GM21619 (cell line): ENCODE data around the gene C16orf87.
A peak's percentile ranks its signal among the peaks of the same experiment; 100 is the strongest.
"Not testable (repeated sequence)": the region's sequence is repeated elsewhere in the genome, so short reads cannot be mapped to it uniquely, and the experiment has no call there.

ENCODE experiments used
- ATAC-seq: cut with Tn5 transposase; IDR thresholded peaks from one replicate; pipeline ENCODE4 v1.9.1; 2021; ENCODE audit not compliant: unreplicated experiment

The C16orf87 gene

DNA sequence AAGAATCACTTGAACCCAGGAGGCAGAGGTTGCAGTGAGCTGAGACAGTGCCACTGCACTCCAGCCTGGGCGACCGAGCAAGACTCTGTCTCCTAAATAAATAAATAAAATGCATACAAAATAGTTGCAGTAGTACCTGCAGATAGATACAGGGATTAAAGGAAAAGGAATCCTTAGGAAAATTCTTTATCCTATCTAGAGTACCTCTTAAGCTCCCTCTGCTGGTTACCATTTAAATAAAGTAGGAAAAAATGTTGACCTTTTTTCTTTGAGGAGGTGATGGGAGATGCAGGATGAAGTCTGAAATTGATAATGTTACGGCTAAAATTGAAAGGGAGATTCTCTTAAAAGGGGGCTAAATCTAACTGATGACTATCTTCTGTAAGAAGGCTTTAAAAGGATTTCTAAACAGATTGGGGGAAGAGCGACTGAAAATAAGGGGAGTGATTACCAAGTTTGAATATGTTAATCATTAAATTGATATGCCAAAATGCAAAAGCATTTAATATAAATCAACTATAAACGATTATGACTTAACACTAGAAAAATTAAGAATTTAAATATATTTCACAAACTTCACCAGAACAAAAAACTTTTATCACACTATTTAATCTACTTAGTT is 29.4 kb downstream of the C16orf87 start:
- ATAC-seq = no peak

DNA sequence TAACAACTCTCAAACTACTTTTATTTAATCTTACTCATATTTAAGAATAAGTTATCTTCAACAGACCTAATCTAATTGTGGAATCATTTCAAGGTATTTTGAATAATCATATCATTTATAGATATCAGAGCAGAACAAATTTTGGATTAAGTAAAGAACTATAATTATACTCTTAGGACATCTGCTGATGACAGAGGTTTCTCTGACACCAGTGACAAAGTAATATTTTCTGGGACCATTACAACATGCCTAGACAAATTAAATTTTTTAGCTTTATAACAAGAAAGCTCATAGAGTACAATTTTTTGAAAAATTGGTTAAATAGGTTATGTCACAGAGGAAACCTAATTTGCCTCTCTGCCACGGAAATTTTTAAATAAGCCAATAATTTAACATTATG is 30.5 kb downstream of the C16orf87 start:
- no peak for ATAC-seq

DNA sequence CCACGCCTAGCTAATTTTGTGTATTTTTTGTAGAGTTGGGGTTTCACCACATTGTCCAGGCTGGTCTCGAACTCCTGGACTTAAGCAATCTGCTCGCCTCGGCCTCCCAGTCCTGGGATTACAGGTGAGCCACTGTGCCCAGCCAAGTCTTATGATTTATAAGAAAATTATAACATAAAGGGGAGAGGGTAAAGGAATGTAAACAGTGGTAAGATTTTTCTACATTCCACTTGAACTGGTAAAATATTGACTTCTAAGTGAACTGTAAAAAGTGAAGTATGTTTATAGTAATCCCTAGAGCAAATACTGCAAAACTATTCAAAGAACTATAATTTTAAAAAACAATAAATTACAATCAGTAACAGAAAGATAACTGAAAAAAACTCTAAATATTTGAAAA is 33.5 kb downstream of the C16orf87 start:
- ATAC-seq = no peak

DNA sequence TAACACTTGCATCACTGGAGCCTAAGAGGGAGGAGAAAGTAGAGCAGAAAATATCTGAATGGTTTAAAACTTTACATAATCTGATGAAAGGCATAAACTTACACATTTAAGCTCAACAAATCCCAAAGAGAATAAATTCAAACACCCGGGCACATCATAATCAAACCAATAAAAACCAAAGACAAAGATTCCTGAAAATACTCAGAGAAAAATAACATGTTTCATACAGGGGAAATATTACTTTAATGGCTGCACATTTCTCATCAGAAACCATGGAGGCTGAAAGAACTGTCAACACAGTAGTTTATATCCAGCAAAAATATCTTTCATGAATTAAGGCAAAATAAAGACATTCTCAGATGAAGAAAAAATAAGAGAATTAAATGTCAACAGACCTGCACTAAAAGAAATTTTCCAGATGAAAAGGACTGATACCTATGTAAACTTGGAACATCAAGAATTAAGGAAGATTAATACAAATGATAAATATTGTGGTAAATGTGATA is 34.2 kb downstream of the C16orf87 start:
- no peak for ATAC-seq

DNA sequence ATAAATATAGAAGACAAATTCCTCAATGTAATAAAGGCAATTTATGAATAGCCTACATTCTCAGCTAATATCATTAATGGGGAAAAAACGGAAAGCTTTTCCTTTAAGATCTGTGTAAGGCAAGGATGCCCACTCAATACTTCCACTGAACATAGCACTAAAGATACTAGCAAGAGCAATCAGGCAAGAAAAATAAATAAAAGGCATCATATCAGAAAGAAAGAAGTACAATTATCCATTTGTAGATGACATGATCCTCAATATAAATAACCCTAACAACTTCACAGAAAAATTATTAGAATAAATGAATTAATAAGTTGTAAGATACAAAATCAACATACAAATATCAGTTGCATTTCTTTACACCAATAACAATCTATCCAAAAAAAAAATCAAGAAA is 37.1 kb downstream of the C16orf87 start:
- no peak for ATAC-seq

DNA sequence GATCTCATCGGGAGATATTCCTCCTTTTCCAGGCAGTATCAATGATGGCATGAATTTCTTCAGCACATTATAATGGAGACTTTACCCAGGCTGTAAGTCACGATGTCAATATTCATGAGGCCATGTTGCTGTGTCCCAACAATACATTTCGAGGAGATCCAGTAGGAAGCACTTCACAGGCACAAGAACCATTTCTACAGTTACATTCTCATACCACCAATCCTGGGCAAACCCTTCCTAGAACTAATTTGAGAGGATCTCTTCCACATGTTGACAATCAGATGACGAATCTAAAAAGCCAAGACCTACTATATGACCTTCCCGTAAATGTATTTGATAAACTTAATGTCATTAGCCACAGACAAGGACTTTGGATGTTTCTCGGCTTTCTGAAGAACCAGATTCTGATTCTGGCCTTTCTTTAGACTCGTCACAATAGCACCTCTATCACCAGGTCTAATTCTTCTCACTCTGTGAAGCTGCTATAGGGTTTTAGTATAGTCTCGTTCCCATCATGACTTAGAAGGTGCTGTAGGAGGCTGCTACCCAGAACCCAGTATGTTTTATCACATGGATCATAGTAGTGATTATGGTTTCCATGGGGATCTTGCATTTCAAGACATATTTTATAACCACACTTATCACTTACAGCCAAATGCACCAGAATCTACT is 40.2 kb downstream of the C16orf87 start:
- ATAC-seq = no peak

DNA sequence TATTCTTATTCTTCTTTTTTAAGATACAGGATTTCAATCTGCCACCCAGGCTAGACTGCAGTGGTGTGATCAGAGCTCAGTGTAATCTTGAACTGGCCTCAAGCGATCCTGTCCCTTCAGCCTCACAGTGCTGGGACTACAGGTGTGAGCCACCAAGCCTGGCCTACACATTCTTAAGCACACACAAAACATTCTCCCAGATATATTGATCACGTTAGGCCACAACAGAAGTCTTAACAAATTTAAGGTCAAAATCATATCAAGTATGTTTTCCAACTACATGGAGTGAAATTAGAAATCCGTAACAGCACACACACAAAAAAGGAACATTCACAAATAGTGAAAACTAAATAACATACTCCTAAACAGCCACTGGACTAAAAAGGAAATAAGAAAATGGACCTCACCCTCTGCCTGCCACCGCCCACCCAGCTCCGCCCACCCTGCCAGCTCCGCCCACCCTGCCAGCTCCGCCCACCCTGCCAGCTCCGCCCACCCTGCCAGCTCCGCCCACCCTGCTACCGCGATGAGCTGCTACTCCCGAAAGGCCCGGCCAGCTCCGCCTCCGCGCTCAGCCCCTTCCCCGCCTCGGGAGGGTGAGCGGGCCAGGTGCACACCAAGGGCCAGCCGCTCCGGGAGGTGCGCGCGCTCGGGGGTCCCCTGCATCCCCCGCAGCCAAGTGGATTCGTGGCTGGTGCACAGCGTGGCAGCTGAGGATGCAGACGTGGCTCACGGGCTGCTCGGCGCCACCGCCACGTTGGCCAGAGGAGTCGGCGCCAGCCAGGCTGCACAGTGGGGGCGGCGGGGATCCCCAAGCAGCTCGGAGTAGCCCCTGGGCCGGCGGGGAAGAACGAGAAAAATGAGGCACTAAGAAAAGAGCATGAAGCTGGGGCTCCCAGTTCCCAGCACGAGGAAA is 41.2 kb downstream of the C16orf87 start:
- ATAC-seq = peak; percentile 87

DNA sequence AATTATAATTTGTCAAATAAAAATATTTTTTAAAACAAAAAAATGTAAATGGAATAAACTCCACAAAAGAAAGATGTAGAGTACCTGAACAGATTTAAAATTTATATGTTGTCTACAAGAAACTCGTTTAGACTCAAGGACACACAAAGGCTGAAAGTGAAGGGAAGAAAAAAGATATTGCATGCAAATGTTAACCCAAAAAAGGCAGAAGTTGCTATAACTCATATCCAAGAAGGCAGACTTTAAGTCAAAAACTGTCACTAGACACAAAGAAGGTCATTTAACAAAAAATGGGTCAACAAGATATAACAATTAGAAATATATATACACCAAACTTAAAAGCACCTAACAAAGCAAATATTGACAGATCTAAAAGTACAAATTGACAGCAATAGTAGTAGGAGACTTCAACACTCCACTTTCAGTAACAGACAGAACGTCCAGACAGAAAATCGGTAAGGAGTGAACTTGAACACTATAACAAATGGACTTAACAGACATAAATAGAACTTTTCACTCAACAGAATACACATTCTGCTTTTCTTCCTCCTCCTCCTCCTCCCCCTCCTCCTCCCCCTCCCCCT is 42.0 kb downstream of the C16orf87 start:
- no peak for ATAC-seq

DNA sequence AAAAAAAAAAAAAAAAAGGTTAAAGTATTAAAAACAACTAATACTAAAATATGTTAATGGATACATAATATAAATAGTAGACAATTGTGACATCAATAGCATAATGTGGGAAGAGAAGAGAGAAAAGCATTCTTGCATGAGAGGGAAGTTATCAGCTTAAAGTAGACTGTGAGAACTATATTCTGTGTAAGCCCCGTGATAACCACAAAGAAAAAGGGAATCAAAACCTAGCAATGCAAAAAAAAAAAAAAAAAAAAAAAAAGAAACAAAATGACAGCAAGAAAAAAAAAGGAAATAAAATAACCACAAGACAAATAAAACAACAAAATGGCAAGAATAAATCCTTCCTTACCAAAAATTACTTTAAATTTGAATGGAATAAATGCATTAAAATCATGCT is 43.1 kb downstream of the C16orf87 start:
- no peak for ATAC-seq

DNA sequence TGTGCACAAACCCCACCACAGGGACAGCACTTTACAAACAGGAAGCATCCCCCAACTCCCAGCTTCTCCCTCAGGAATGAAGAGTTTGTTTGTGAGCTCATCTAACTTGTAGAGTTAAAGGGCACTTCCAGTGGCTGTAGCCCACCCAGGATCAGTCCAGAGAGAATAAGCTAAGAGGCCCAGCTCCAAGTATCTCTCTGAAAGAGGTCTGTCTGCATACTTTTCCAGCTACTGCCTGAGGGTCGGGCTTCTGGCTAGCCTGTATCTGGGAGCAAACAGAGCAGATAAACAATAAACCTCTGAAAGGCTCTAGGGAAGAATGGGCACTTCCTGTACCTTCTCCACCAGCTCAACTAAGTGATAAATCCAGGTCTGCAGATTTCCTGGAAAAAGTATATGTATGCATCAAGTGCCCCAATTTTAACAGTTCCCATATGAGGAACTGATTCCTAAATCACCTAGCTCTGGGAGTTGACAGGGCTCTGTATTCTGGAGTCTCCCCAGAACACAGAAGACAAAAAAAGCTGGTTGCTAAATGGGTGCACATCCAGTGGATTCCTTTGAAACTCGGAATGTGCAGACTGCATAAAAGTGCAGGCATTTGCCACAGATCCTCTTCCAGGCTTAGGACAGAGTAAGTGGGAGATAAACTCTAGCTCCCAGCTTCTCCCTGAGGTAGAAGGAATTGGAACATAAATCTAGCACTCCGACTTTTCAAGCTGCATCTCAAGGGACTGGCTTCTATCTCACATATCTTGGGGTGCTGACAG is 45.7 kb downstream of the C16orf87 start:
- no peak for ATAC-seq

DNA sequence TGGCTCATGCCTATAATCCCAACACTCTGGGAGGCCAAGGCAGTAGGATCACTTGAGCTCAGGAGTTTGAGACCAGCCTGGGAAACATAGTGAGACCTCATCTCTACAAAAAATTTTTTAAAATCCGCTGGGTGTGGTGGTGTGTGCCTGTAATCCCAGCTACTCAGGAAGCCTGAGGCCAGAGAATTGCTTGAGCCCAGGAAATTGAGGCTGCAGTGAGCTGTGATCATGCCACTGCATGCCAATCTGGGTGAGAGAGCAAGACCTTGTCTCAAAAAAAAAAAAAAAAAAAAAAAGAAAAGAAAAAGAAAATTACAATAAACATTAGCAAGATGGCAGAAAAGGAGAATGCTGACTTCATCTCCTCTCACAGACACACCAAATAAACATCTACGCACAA is 46.4 kb downstream of the C16orf87 start:
- not testable (repeated sequence) for ATAC-seq

DNA sequence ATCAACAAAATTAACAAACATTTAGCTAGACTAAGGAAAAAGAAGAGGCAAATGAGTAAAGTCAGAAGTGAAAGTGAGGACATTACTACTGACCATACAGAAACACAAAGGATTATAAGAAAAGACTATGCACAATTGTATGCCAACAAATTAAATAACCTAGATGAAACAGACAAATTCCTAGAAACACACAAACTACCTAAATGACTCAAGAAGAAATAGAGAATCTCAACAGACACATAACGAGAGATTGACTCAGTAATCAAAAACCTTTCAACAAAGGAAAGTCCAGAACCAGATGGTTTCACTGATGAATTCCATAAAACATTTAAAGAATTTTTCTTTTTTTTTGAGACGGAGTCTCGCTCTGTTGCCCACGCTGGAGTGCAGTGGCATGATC is 47.2 kb downstream of the C16orf87 start:
- no peak for ATAC-seq

DNA sequence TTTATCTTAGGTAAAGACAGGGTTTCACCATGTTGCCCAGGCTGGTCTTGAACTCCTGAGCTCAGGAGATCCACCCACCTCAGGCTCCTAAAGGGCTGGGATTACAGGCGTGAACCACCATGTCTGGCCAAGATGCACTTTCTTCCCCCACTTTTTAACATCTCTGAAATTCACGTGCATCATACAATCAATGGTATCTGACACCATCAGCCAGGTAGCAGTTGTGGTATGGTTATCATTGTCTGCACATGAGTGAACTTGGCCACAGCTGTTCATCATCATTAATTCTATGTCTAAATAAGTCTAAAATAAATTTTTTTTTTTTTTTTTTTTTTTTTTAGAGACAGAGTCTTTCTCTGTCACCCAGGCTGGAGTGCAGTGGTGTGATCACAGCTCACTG is 48.7 kb downstream of the C16orf87 start:
- ATAC-seq = no peak

DNA sequence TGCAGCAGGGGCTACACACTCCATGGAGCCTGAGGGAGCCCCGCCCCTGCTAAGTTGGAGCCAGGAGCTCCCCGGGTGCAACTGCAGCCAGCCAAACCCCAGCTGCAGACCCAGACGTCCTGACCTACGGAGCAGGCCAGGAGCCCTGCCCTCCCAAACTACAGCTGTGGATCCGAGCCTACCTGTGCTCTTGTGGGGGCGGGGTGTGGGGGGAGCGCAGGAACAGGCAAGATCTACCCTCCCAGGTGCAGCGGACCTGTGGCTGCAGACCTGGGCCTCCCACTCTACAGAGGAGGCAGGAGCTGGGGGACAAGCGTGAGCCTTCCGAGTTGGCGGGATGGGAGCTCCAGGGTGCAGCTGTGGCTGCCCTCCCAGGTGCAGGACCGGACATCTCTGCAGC is 53.2 kb downstream of the C16orf87 start:
- no peak for ATAC-seq

DNA sequence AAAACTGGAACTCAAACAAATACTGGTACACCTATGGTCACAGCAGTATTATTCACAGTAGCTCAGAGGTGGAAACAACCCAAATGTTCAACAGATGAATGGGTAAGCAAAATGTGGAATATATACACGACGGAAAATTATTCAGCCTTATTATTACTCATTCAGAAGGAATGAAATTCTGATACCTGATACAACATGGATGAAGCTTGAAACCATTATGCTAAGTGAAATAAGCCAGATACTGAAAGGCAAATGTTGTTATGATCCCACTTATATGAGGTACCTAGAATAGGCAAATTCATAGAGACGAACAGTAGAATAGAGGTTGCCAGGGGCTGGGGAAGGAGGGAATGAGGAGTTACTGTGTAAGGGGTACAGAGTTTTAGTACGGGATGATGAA is 55.8 kb downstream of the C16orf87 start:
- no peak for ATAC-seq

DNA sequence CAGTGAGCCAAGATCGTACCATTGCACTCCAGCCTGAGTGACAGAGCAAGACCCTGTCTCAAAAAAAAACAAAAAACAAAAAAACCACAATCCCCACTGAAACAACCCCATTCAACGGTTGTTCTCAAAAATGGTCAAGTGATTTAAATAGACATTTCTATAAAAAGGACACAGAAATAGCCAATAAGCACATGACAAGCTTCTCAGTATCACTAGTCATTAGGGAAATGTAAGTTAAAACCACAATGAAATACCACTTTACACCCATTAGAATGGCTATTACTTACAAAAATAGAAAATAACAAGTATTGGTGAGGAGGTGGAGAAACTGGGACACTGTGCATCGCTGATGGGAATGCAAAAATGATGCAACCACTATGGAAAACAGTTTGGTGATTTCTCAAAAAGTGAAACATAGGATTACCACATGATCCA is 56.2 kb downstream of the C16orf87 start:
- ATAC-seq = peak; percentile 76

DNA sequence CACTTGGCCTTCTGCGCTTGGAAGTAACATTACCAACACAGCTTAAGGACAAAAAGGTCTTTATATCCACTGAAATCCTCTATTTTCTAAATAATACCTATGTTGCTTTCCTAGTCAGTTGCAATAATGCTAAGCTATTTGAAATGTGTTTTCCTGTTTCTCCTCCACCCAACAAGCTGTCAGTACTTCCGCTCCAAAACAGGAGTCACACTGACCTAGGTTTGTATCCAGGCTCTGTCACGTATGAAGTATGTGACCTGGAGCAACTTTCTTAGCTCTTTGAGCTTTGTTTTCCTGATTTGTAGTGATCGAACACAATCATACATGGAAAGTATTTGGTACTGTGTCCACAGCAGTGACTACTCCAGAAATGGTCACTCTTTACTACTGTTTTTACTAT is 58.5 kb downstream of the C16orf87 start:
- ATAC-seq = no peak

DNA sequence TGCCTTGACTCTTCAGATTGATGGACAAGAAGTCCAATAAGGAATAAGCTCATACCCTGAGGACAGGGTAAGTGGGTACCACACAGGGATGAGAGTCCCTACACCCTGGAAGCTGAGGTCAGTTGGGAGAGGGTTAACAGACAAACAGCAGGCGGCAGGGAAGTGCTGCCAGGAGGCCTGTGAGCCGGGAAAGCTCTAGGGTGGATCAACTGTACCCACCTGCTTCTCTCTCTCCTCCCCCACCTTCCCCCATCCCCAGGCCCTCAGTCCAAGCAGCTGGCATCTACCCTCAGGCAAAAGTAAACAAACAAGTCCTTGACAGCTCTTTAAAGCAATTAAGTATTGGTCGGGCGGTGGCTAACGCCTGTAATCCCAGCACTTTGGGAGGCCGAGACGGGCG is 62.2 kb downstream of the C16orf87 start:
- ATAC-seq = no peak

DNA sequence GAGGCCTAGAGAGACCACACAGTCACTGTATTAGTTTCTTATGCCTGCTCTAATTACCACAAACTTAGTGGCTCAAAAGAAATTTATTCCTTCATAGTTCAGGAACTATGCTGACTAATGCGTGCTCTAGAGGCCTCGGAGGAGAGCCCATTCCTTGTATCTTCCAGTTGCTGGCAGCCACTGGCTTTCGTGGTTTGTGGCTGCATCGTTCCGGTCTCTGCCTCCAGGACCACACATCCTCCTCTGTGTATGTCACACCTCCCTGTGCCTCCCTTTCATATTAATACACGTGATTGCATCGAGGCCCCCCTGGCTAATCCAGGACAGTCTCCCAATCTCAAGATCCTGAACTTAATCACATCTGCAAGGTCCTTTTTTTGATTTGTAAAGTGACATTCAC is 65.9 kb downstream of the C16orf87 start:
- ATAC-seq = no peak

DNA sequence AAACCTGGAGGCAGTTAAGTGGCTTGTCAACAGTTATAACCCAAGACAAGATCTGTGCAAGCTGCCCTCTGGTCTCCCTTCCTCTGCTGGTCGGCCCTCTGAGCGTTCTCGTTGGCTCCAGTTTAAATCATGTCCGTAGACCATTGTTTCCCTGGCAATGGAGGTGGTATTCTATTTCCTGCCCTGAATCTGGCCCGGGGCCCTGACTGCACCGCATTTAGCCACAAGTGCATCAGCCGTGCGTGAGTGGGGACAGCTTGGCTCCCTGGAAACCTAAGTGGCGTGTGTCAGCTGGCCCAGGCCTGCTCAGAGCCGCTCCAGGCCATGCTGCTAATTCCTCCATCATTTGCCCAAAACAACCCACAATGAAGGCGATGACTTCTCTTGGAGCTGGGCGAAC is 67.8 kb downstream of the C16orf87 start:
- no peak for ATAC-seq

DNA sequence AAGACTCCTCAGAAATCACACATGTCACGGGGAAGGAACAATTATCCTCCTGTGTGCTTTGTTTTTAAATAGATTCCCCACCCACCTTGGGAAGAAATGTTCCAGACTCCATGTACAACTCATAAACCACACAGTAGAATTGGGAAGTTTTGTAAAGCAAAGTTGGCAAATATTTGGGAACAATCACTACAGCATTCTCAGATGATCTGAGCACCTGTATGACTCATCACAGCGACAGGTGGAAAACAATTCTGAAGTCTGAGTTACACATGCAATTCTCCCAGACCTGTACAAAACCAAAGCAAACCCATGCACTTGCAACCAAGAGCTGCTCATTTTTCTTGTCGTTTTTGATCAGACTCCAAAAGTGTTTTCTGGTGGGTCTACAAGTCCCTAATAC is 68.4 kb downstream of the C16orf87 start:
- no peak for ATAC-seq
